PC-3 (cell line): Measurements from ENCODE around the gene ZNF592. TPM values are rescaled to one million over a fixed set of nuclear protein-coding genes. Genes with fewer than 3 reads are reported as not detected.

Source experiments
- ATAC-seq: fragments of 200-7000 bp; cut with Tn5 transposase; 2 replicates; pipeline ENCODE4 v1.9.1; 2020; ENCODE audit warnings: mild to moderate bottlenecking, moderate library complexity
- BruUV-seq: library from RNA; stranded (reverse); fragments of 400-500 nt; replicated peaks from 2 replicates; lab custom pipeline; 2021; lab: Mats Ljungman, UMichigan
- CTCF ChIA-PET: fragments of 300-600 bp; sonication (Branson Sonifier 250); formaldehyde crosslinking; loops from one replicate; lab custom pipeline; 2022; ENCODE audit warnings: antibody characterized with exemption; lab: Charles Lee
- POLR2A ChIA-PET: fragments of 300-600 bp; sonication (Branson Sonifier 250); formaldehyde crosslinking; loops from one replicate; lab custom pipeline; 2022; ENCODE audit warnings: antibody characterized with exemption; ENCODE audit not compliant: unreplicated experiment; lab: Charles Lee
- DNase-seq: peaks from one replicate; pipeline ENCODE4 v3.0.0-alpha.2; 2015
- H2AFZ ChIP-seq: fragments of 300-600 bp; sonication (generic); 2 replicates; pipeline ENCODE4 v1.6.0; 2016; ENCODE audit warnings: antibody characterized with exemption, low read length
- H3F3A ChIP-seq: fragments of 300-600 bp; sonication (generic); one replicate; pipeline ENCODE4 v1.6.0; 2017; ENCODE audit warnings: antibody characterized with exemption, low read length, control low read depth, mild to moderate bottlenecking; ENCODE audit not compliant: unreplicated experiment
- H3K27ac ChIP-seq: fragments of 300-600 bp; sonication (generic); 2 replicates; pipeline ENCODE4 v1.5.1; 2016; ENCODE audit warnings: mild to moderate bottlenecking, low read length
- H3K27me3 ChIP-seq: fragments of 300-600 bp; sonication (generic); 2 replicates; pipeline ENCODE4 v1.6.1; 2016; ENCODE audit warnings: low read length, mixed read lengths
- H3K36me3 ChIP-seq: fragments of 300-600 bp; sonication (generic); 2 replicates; pipeline ENCODE4 v1.6.1; 2016; ENCODE audit warnings: low read depth, mixed run types, low read length, mixed read lengths
- H3K4me1 ChIP-seq: fragments of 300-600 bp; sonication (generic); 2 replicates; pipeline ENCODE4 v1.5.1; 2016; ENCODE audit warnings: low read length; ENCODE audit not compliant: insufficient read depth
- H3K4me2 ChIP-seq: fragments of 300-600 bp; sonication (generic); 2 replicates; pipeline ENCODE4 v1.6.0; 2016; ENCODE audit warnings: low read length
- H3K4me3 ChIP-seq: fragments of 300-600 bp; sonication (generic); 2 replicates; pipeline ENCODE4 v1.5.1; 2016; ENCODE audit warnings: mild to moderate bottlenecking, low read length, mixed read lengths
- H3K79me2 ChIP-seq: fragments of 300-600 bp; sonication (generic); 2 replicates; pipeline ENCODE4 v1.6.1; 2017; ENCODE audit warnings: low read length, mixed read lengths
- H3K9ac ChIP-seq: fragments of 300-600 bp; sonication (generic); 2 replicates; pipeline ENCODE4 v1.6.0; 2016; ENCODE audit warnings: mild to moderate bottlenecking, low read length
- H3K9me2 ChIP-seq: fragments of 300-600 bp; sonication (generic); replicated peaks from 2 replicates; pipeline ENCODE4 v1.6.1; 2016; ENCODE audit warnings: mixed run types, low read length, mixed read lengths
- H3K9me3 ChIP-seq: fragments of 300-600 bp; sonication (generic); 2 replicates; pipeline ENCODE4 v1.6.1; 2016; ENCODE audit warnings: low read length, mixed read lengths
- H4K20me1 ChIP-seq: fragments of 300-600 bp; sonication (generic); 2 replicates; pipeline ENCODE4 v1.6.1; 2016; ENCODE audit warnings: low read length, mixed read lengths
- CTCF ChIP-seq: fragments of 300-600 bp; sonication (generic); conservative IDR thresholded peaks from 2 replicates; pipeline ENCODE4 v1.5.1; 2017; ENCODE audit warnings: antibody characterized with exemption, low read depth, mild to moderate bottlenecking, low read length
- EZH2 ChIP-seq: fragments of 300-600 bp; sonication (generic); IDR thresholded peaks from one replicate; pipeline ENCODE4 v1.6.1; 2017; ENCODE audit warnings: antibody characterized with exemption, mild to moderate bottlenecking, low read length; ENCODE audit not compliant: unreplicated experiment
- EZH2phosphoT487 ChIP-seq: fragments of 300-600 bp; sonication (generic); IDR thresholded peaks from 2 replicates; pipeline ENCODE4 v1.6.1; 2018; ENCODE audit warnings: mild to moderate bottlenecking, antibody characterized with exemption, low read length, borderline replicate concordance
- intact Hi-C: fragments of 100-400 bp; cut with micrococcal nuclease; formaldehyde crosslinking; loops from 2 replicates; pipeline ENCODE4 v1.9.0; 2023
- total RNA-seq: library from RNA; depleted of rRNA; stranded (reverse); fragments of >200 nt; gene quantifications from 2 replicates; pipeline ENCODE4 v1.2.3, GENCODE V29; 2014

The ZNF592 gene
- total RNA-seq, 1 experiment from 2014 or later: 12.3 TPM

GRCh38 chr15:84716036-84716732 lies 32.2 kb upstream of the ZNF592 start, which contains the start of gene SEC11A:
TSS of gene SEC11A (minus strand) at chr15:84716139. CDS start at chr15:84716075, 64 bp downstream.
- Histone ChIP-seq H3K79me2 (peaks cover 52% of the 10 kb centered on the region), H2AFZ (peak within 1 kb of the TSS; percentile 84), H3K27ac (peak within 1 kb of the TSS; percentile 83), H3K4me2 (peak within 1 kb of the TSS; percentile 85), H3K36me3 (peaks cover 3% of the 10 kb centered on the region; the same call in 1 of the 2 replicates), H3K4me3 (peak within 1 kb of the TSS; percentile 81), H3K9me2 (no peaks in the 10 kb centered on the region), H3K9ac (peak within 1 kb of the TSS; percentile 95), H3K27me3 (no peaks in the 10 kb centered on the region), H3F3A (no peaks in the 10 kb centered on the region), H4K20me1 (peaks cover 21% of the 10 kb centered on the region), H3K9me3 (no peaks in the 10 kb centered on the region), H3K4me1 (peaks cover 16% of the 10 kb centered on the region)
- TF ChIP-seq CTCF: no peak
- no peak for TF ChIP-seq EZH2phosphoT487
- TF ChIP-seq EZH2: no peak
- CTCF ChIA-PET: no interaction called here
- DNase-seq: peak; percentile 96
- no TSS peak for BruUV-seq
- intact Hi-C loops: loop anchor here (2.0 kb wide), 1 partner anchor 33 kb away; the partner anchor contains the start of gene ZNF592
- peak; percentile 95 for ATAC-seq
- POLR2A ChIA-PET: interaction anchor here (0.7 to 1.0 kb wide), 2 partner anchors 10 to 19 kb away, joined by 3 to 7 read pairs; no protein-coding TSS in a partner anchor

GRCh38 chr15:84721371-84721770 lies 27.0 kb upstream of the ZNF592 start:
- Histone ChIP-seq H3K4me1 (peaks cover 10% of the 10 kb centered on the region), H3K27me3 (no peaks in the 10 kb centered on the region), H3K4me3 (no peak overlapping the region), H3K27ac (no peak overlapping the region), H4K20me1 (no peaks in the 10 kb centered on the region), H2AFZ (no peak overlapping the region), H3K9me3 (no peaks in the 10 kb centered on the region), H3K4me2 (no peak overlapping the region), H3K9me2 (no peaks in the 10 kb centered on the region), H3F3A (no peaks in the 10 kb centered on the region), H3K9ac (no peak overlapping the region), H3K79me2 (peaks cover 5% of the 10 kb centered on the region; the same call in 1 of the 2 replicates), H3K36me3 (no peaks in the 10 kb centered on the region)
- ChIA-PET CTCF (no interaction called here), POLR2A (no interaction called here)
- DNase-seq: no peak
- ATAC-seq: no peak
- intact Hi-C loops: no loop called here
- TF ChIP-seq EZH2phosphoT487 (no peak), CTCF (no peak), EZH2 (no peak)
- BruUV-seq: no TSS peak

- no peak for ATAC-seq
- POLR2A ChIA-PET: no interaction called here
Measured at GRCh38 chr15:84722628-84723027, 25.8 kb upstream of the ZNF592 start.

More at GRCh38 chr15:84722628-84723027, 25.8 kb upstream of the ZNF592 start:
- Histone ChIP-seq H3K9ac (no peak overlapping the region), H4K20me1 (no peaks in the 10 kb centered on the region), H3K36me3 (no peaks in the 10 kb centered on the region), H3K4me3 (no peak overlapping the region), H3K27ac (no peak overlapping the region), H3F3A (no peaks in the 10 kb centered on the region), H2AFZ (no peak overlapping the region), H3K79me2 (no peaks in the 10 kb centered on the region), H3K4me2 (no peak overlapping the region), H3K4me1 (peaks cover 6% of the 10 kb centered on the region), H3K27me3 (no peaks in the 10 kb centered on the region), H3K9me3 (no peaks in the 10 kb centered on the region), H3K9me2 (no peaks in the 10 kb centered on the region)
- intact Hi-C loops: no loop called here
- BruUV-seq: no TSS peak
- no peak for DNase-seq
- TF ChIP-seq EZH2phosphoT487: no peak
- no peak for TF ChIP-seq CTCF
- TF ChIP-seq EZH2: no peak
- CTCF ChIA-PET: no interaction called here
